HepG2 (cell line): ENCODE data around the gene SLC1A4. TPM values are rescaled to one million over a fixed set of nuclear protein-coding genes. Genes with fewer than 3 reads are reported as not detected.

ENCODE experiments used
- EEA1 ChIP-seq: sonication (generic); formaldehyde crosslinking; IDR thresholded peaks from 2 replicates; pipeline ENCODE4 v1.5.1; 2020; ENCODE audit warnings: mild to moderate bottlenecking, missing genetic modification reagents, borderline replicate concordance
- FOSL1 ChIP-seq: sonication (generic); formaldehyde crosslinking; IDR thresholded peaks from 2 replicates; pipeline ENCODE4 v1.9.0; 2021; ENCODE audit warnings: missing genetic modification reagents, borderline replicate concordance
- GABPB1 ChIP-seq: IDR thresholded peaks from 2 replicates; pipeline ENCODE4 v1.6.1; 2016; ENCODE audit warnings: mild to moderate bottlenecking, missing genetic modification reagents, moderate library complexity, missing compliant biosample characterization
- GLI4 ChIP-seq: sonication (generic); formaldehyde crosslinking; IDR thresholded peaks from 2 replicates; pipeline ENCODE4 v1.5.1; 2020; ENCODE audit warnings: missing genetic modification reagents, mild to moderate bottlenecking, moderate library complexity, borderline replicate concordance
- HNF1A ChIP-seq, 2 experiments: sonication (generic) in 1 of 2; formaldehyde crosslinking in 1 of 2; IDR thresholded peaks; 2 replicates each; pipeline versions ENCODE4 v1.4.0 to v1.6.1; 2016 to 2020; ENCODE audit warnings: borderline replicate concordance in 1 of 2, low read depth in 1 of 2, mild to moderate bottlenecking in 1 of 2, missing genetic modification reagents in 1 of 2
- IRF9 ChIP-seq: sonication (generic); formaldehyde crosslinking; IDR thresholded peaks from 2 replicates; pipeline ENCODE4 v1.8.0; 2022; ENCODE audit warnings: missing genetic modification reagents, mild to moderate bottlenecking, borderline replicate concordance
- JUNB ChIP-seq: sonication (generic); formaldehyde crosslinking; IDR thresholded peaks from 2 replicates; pipeline ENCODE4 v1.8.0; 2022; ENCODE audit warnings: missing genetic modification reagents, mild to moderate bottlenecking, borderline replicate concordance
- KLF13 ChIP-seq: sonication (generic); formaldehyde crosslinking; IDR thresholded peaks from 2 replicates; pipeline ENCODE4 v1.4.0; 2020; ENCODE audit warnings: mild to moderate bottlenecking, missing genetic modification reagents
- MTF1 ChIP-seq: sonication (generic); formaldehyde crosslinking; IDR thresholded peaks from 2 replicates; pipeline ENCODE4 v1.5.0; 2020; ENCODE audit warnings: missing genetic modification reagents
- NR2C2 ChIP-seq: sonication (generic); formaldehyde crosslinking; IDR thresholded peaks from 2 replicates; pipeline ENCODE4 v1.4.0; 2020; ENCODE audit warnings: missing genetic modification reagents, mild to moderate bottlenecking, moderate library complexity, borderline replicate concordance
- PHF20 ChIP-seq: sonication (generic); formaldehyde crosslinking; IDR thresholded peaks from 2 replicates; pipeline ENCODE4 v1.5.0; 2020; ENCODE audit warnings: mild to moderate bottlenecking, missing genetic modification reagents
- SMAD3 ChIP-seq: sonication (generic); formaldehyde crosslinking; IDR thresholded peaks from 2 replicates; pipeline ENCODE4 v1.4.0; 2020; ENCODE audit warnings: missing genetic modification reagents
- SP5 ChIP-seq: IDR thresholded peaks from 2 replicates; pipeline ENCODE4 v1.6.1; 2016; ENCODE audit warnings: low read depth, borderline replicate concordance
- ZMAT5 ChIP-seq: sonication (generic); formaldehyde crosslinking; IDR thresholded peaks from 2 replicates; pipeline ENCODE4 v1.5.0; 2020; ENCODE audit warnings: mild to moderate bottlenecking, low read depth, missing genetic modification reagents, borderline replicate concordance
- ZMYM3 ChIP-seq: sonication (generic); formaldehyde crosslinking; IDR thresholded peaks from 2 replicates; pipeline ENCODE4 v1.5.1; 2020; ENCODE audit warnings: mild to moderate bottlenecking, missing genetic modification reagents
- ZNF224 ChIP-seq: sonication (generic); formaldehyde crosslinking; IDR thresholded peaks from 2 replicates; pipeline ENCODE4 v1.5.0; 2020; ENCODE audit warnings: mild to moderate bottlenecking, missing genetic modification reagents
- ZNF251 ChIP-seq: sonication (generic); formaldehyde crosslinking; IDR thresholded peaks from 2 replicates; pipeline ENCODE4 v1.9.0; 2021; ENCODE audit warnings: mild to moderate bottlenecking, missing genetic modification reagents
- ZNF496 ChIP-seq: sonication (generic); formaldehyde crosslinking; IDR thresholded peaks from 2 replicates; pipeline ENCODE4 v1.8.1; 2023; ENCODE audit warnings: mild to moderate bottlenecking, moderate library complexity, missing genetic modification reagents; ENCODE audit not compliant: insufficient replicate concordance
- ZNF619 ChIP-seq: sonication (generic); formaldehyde crosslinking; IDR thresholded peaks from 2 replicates; pipeline ENCODE4 v1.4.0; 2020; ENCODE audit warnings: mild to moderate bottlenecking, missing genetic modification reagents
- ZNF672 ChIP-seq: sonication (generic); formaldehyde crosslinking; IDR thresholded peaks from 2 replicates; pipeline ENCODE4 v1.8.1; 2022; ENCODE audit warnings: missing genetic modification reagents
- ZNF772 ChIP-seq: sonication (generic); formaldehyde crosslinking; IDR thresholded peaks from 2 replicates; pipeline ENCODE4 v1.5.0; 2020; ENCODE audit warnings: mild to moderate bottlenecking, missing genetic modification reagents
- polyA plus RNA-seq, 8 experiments: library from polyadenylated mRNA; depleted of rRNA in 3 of 8; stranded (reverse) in 7 of 8; unstranded in 1 of 8; fragments of >200 nt; fragmentation: Illumina TruSeq in 4 of 8; extraction: Trizol in 4 of 8; gene quantifications; 2 replicates each; pipeline versions ENCODE4 v1.2.1 to v1.2.3, GENCODE V29; 2011 to 2016; ENCODE audit warnings: low read depth in 4 of 8, missing spikeins in 1 of 8, mixed read lengths in 1 of 8; ENCODE audit not compliant: insufficient read depth in 1 of 8
- total RNA-seq, 5 experiments: library from RNA; depleted of rRNA; stranded (reverse); fragments of >200 nt; fragmentation: Illumina TruSeq; extraction: Trizol; gene quantifications; 2 replicates each; pipeline ENCODE4 v1.2.3, GENCODE V29; 2016; ENCODE audit warnings: low read depth in 1 of 5
- TF ChIP-seq, protein P1 (sequence below): sonication (generic); IDR thresholded peaks from 2 replicates; pipeline ENCODE4 v1.6.1; 2016; ENCODE audit warnings: low read depth, borderline replicate concordance
- TF ChIP-seq, protein P2 (sequence below): sonication (generic); formaldehyde crosslinking; IDR thresholded peaks from 2 replicates; pipeline ENCODE4 v1.8.0; 2022; ENCODE audit warnings: missing genetic modification reagents, low read depth, mild to moderate bottlenecking, borderline replicate concordance

Gene SLC1A4
- total and polyA plus RNA-seq, 2 of the 13 experiments (the other 11 are each of a cell fraction or from before 2014, with no cell fraction given), result 21.0 to 39.6 TPM

DNA sequence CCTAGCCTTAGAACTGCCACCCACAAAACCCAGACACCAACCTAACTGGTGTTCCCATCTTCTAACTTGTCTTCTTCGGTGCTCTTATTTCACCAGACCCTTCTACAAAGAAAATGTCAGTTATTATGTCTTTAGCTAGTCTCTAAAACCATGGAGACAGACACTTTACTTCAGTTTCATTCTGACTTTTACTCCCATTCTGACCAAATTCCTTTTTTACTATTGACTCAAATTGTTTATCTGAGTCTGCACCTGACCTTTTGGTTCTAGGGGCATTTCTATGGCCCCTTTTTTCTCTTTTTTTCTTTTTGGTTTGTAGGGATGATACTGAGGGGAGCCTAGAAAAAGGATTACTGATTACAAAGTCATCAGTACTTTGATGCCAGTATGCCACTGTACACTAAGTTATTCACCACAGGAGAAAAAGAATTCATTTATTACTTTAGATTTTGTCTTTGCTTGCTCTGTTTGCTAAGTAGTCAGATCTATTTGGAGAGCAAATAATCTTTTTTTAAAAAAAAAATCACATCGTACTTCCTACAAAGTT is 6.8 kb upstream of the SLC1A4 start (continued):
- TF ChIP-seq, protein P1, sequence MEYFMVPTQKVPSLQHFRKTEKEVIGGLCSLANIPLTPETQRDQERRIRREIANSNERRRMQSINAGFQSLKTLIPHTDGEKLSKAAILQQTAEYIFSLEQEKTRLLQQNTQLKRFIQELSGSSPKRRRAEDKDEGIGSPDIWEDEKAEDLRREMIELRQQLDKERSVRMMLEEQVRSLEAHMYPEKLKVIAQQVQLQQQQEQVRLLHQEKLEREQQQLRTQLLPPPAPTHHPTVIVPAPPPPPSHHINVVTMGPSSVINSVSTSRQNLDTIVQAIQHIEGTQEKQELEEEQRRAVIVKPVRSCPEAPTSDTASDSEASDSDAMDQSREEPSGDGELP, result 0 out of 2 replicates have a peak, but pooled peaks have one; percentile 8
- TF ChIP-seq, protein P2, sequence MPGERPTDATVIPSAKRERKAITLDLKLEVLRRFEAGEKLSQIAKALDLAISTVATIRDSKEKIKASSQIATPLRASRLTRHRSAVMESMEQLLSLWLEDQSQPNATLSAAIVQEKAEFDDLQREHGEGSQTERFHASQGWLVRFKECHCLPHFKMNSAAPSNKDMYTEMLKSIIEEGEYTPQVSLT, result no peak
- TF ChIP-seq ZNF672 (CRISPR knock-in tag) (no peak), IRF9 (no peak), PHF20 (CRISPR knock-in tag) (no peak), ZNF496 (CRISPR knock-in tag) (no peak), MTF1 (CRISPR knock-in tag) (no peak), FOSL1 (CRISPR knock-in tag) (no peak), NR2C2 (CRISPR knock-in tag) (no peak), ZMAT5 (CRISPR knock-in tag) (no peak), ZNF224 (CRISPR knock-in tag) (no peak), SP5 (CRISPR knock-in tag) (no peak), ZNF619 (CRISPR knock-in tag) (no peak), HNF1A (IDR thresholded peaks at IDR 0.05; ENCODE audit: low read depth) (peak; percentile 53; the same call in 1 of the 2 replicates), HNF1A (CRISPR knock-in tag; IDR thresholded peaks at IDR 0.05; ENCODE audit: borderline replicate concordance) (peak; percentile 18; the same call in 1 of the 2 replicates), ZMYM3 (no peak), EEA1 (CRISPR knock-in tag) (no peak), KLF13 (CRISPR knock-in tag) (no peak), SMAD3 (CRISPR knock-in tag) (no peak), ZNF251 (CRISPR knock-in tag) (no peak), JUNB (no peak), ZNF772 (CRISPR knock-in tag) (no peak), GABPB1 (CRISPR knock-in tag) (no peak), GLI4 (CRISPR knock-in tag) (no peak)
